Activated gamma-delta T cell treated with Interleukin-2 at 50 U/mL for 16 hours (primary cell): ENCODE measurements around the gene UBE2L3.
A peak's percentile ranks its signal among the peaks of the same experiment; 100 is the strongest.
"Not testable (repeated sequence)": the region's sequence is repeated elsewhere in the genome, so short reads cannot be mapped to it uniquely, and the experiment has no call there.

ENCODE experiments used
- DNase-seq: peaks from one replicate; pipeline ENCODE4 v3.0.0-alpha.2; 2020

Gene UBE2L3

DNA sequence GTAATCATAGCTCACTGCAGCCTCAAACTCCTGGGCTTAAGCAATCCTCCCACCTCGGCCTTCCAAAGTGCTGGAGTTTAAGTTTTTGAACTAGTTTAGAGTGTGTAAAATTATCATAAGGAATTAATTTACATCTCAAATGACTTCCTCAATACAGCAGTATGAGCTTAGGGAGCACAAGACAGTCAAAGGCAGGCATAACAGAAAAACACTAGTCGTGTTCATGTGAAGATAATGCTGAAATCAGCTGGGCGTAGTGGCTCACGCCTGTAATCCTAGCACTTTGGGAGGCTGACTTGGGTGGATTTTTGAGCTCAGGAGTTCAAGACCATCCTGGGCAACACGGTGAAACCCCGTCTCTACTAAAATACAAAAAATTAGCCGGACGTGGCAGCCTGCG is 36.5 kb downstream of the UBE2L3 start:
- DNase-seq, result no peak

DNA sequence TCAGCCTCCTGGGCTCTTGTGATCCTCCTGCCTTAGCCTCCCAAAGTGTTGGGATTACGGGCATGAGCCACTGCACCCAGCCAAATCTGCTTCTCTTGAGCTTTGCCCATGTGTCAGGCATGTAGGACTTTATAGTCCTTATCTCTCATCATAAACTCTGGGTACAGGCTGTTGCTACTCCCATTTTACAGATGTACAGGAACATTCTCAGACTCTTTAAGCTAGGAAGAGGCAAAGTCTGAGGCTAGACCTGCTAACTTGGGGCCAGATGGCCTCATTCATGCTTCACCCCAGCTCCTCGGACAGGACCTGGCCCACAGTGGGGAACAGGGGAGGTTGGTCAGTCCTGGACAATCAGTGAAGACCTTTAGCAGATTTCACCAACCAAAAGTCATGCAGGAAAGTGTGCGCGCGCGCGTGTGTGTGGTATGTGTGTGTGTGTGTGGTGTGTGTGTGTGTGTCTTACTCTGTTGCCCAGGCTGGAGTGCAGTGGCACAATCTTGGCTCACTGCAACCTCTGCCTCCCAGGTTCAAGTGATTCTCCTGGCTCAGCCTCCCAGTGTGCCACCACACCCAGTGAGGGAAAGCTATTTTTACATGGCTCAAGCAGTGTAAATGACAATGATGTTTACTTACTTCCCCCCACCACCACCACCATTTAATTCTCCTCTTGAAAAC is 38.5 kb downstream of the UBE2L3 start:
- no peak for DNase-seq

DNA sequence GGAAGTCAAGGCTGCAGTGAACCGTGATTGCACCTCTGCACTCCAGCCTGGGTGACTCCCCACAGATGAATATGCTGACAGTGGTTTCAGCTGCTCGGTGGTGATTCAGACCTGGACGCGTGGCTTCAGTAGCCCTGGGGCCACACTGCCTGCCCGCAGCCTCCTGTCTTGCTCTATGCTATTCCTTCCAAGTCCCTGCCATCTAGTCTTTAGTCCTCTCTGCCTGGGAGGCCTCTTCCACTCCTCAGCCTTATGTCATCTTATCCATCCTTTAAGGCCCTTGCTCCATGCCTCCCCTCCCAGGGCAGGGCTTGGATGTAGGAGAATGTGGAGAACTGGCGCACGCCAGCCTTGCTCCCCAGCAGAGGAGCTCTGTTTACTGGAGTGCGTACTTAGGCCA is 39.3 kb downstream of the UBE2L3 start:
- no peak for DNase-seq

DNA sequence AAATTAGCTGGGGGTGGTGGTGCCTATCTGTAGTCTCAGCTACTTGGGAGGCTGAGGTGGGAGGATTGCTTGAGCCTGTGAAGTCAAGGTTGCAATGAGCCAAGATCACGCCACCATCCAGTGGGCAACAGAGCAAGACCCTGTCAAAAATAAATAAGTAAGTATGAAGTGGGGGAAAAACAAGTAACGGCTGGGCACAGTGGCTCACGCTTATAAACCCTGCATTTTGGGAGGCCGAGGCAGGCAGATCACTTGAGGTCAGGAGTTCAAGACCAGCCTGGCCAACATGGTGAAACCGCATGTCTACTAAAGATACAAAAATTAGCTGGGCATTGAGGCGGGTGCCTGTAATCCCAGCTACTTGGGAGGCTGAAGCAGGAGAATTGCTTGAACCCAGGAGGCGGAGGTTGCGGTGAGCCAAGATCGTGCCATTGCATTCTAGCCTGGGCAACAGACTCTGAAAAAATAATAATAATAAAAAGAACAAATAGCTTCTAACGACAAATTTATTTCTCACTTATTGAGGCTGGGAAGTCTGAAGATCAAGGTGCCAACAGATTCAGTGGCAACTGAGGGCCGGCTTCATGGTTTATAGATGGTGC is 42.1 kb downstream of the UBE2L3 start:
- DNase-seq, result not testable (repeated sequence)

DNA sequence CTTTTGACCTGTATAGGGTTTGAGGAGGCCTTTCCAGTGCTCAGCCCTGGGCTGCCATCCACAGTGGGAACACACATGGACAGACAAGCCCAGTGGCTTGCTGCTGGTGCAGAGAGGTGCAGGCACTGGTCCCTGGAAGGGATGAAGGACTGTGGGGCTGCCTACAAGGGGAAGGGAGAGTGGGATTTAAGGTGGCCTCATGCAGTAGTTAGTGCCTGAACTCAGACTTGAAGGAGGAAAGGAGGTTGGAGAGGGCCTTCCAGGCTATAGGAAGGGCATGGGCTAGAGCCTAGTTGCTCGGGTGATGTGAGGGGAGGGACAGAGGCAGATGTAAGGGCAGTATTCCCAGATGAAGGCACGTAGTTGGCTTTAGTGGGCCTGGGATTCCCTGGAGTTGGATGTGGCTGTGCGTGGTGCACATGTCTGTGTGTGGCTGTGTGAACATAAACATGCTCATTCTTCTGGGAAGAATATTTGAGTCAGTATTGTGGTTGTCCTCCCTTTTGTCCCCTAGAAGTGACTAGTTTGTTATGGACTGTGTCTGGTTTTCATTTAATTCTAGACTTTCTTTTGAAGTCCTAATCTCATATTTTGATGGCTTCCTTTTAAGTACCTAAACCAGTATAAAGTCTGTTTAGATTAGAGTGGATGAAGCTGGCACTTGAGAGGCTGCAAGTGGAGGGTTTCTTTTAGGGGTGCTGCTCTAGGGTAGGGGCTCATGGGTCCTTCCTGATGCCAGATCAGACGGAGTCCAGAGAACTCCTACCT is 43.9 kb downstream of the UBE2L3 start:
- DNase-seq, result no peak

DNA sequence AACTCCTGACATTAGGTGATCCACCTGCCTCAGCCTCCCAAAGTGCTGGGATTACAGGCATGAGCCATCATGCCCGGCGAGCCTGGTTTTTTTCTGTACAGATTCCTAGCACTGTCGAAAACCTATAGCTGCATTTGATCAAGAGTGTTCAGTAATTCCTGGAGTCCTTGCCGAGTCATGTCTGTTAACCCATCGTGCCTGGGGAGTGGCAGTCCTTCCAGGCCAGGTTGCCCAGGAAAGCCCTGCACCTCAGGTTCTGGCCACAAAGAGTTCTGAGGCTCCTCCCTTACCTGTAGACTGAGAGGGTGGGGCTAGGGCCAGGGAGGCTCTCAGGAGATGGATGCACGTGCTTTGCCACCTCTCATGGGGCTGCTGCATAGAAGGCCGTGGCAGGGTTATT is 45.3 kb downstream of the UBE2L3 start:
- no peak for DNase-seq

DNA sequence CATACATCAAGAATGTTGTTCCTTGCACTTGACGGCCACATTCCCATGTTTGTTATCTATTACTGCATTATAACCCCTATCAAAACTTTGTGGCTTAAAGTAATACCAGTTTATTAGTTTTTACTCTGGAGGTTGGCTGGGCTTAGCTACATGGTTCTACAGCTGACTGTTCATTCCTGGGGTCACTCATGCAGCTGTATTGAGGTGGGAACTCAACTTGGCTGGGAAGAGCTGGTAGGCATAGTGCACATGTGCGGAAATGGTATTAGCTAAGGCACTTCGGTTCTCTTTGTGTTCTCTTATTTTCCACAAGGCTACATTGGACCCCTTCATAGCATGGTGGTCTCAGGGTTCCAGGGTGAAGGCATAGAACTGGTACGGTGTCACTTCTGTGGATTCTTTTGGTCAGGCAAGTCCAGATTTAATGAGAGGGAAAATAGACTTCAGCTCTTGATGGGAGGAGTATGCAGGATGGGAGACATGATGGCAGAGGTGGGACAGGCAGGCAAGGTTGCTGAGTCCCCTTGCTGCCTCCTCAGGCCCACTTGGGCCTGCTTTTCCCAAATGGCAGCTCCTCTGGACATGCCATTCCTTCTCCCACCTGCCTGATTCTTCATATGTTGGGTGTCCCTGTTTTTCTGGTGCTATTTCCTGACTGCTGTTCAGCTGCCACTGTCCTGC is 46.2 kb downstream of the UBE2L3 start:
- no peak for DNase-seq

DNA sequence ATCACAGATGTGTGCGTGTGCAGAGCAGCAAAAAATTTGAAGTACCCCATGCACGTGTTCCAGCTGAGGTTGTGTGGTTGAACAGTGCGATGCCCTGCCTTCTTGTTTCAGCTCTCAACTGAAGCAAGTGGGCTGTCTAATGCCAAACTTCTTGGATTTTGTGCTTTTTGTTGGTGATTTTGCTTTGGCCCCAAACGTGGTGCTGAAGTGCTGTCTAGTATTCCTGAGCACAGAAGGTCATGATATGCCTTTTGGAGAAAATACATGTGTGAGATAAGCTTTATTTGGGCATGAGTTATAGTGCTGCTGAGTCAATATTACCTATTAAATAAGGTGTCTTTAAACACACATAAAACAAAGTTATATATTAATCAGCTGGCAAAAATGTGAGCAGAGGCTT is 48.2 kb downstream of the UBE2L3 start:
- no peak for DNase-seq

DNA sequence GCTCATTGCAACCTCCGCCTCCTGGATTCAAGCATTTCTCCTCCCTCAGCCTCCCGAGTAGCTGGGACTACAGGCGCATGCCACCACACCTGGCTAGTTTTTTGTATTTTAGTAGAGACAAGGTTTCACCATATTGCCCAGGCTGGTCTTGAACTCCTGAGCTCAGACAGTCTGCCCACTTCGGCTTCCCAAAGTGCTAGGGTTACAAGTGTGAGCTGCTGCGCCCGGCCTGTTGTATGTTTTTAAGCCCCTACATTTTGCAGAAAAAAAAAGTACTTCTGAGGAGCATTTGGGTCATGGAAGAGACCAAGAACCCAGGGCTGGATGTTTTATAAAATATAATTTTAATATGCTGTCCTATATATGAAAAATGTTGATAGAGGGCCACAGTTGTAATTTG is 49.8 kb downstream of the UBE2L3 start:
- not testable (repeated sequence) for DNase-seq

DNA sequence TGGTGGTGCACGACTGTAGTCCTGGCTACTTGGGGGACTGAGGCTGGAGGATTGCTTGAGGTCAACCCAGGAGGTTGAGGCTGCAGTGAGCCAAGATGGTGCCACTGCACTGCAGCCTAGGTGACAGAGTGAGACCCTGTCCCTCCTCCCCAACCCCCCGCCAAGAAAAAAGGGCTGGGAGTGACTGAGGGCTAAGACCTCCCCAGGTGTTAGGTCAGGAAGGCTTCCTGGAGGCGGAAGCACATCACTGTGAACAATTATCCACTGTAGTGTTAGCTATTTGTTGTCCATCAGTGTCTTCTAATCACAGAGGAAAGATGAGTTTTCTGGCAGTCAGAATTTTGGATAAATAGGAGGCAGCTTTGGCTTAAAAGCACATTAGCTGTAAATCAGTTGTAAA is 53.5 kb downstream of the UBE2L3 start:
- DNase-seq, result no peak

DNA sequence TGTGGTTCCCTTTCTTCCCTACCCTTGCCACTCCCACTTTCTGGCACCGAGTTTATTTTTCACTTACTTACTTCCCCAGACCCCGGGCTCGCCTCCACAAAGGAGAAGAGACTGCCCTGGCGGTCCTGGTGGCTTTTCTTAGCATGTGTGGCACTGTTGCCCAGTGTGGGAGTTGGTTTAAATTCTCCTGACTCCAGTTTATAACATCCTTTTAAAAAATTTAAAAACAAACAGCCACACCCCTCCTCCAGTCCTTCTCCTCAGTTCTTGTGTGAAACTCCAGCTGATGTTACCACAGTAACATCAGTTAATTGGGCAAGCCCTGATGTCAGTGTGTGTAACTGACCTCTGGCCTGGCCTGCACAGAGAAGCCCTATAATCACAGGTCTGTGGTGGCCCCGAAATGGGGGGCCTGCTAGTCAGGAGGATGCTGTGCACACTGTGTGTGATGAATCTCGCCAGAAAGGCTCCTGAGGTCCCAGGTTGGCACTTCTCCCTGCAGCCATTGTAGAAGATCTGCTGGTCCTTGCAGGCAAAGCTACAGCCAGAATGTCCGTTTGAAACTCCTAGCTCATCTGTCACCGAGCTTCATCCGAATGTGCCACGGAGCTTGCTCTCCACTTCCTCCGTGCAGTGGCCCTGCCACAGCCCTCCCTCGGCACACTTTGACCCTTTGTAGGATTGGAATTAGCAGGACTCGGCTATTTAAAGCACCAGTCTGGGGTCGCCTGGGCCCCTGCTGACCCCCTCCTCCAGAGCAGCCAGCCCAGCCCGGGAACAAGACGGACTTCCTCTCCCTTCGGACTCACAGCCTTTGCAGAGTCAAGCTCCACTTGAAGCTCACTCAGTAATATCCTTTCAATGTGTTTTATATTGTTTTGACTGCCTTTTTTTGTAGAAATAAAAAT is 54.8 kb downstream of the UBE2L3 start:
- DNase-seq, result no peak

DNA sequence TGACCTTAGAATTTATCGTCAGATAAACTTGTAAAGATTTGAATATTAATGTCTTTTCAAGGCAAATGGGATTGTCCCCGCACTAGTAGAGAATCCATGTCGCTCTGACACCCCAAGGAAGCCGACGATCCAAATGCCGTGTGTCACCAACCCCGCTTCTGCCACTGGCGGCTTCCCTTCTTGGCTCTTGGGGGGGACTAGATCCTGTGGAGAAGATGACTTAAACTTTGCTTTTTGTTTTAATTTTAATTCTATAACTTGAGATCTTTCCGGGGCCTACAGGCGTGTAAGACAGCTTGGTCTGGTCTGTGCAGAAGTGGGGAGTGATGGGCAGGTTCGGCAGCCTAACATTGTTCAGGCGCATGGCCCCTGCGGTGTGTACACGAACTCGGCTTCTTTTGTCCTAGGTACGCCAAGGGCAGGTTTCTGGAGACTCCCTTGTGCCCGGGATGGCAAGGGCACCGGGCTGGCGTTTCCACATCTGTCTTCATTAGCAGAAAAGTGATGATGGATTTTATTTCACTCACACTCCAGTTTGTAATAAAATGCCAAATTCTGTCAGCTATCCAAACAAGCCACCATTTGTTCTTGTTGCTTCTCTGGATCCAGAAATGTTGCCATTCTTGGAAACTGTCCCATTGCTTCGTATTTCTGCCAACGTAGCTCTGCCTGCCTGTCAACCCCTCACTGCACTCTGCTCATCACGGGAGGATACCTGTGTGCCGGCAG is 55.6 kb downstream of the UBE2L3 start:
- no peak for DNase-seq

DNA sequence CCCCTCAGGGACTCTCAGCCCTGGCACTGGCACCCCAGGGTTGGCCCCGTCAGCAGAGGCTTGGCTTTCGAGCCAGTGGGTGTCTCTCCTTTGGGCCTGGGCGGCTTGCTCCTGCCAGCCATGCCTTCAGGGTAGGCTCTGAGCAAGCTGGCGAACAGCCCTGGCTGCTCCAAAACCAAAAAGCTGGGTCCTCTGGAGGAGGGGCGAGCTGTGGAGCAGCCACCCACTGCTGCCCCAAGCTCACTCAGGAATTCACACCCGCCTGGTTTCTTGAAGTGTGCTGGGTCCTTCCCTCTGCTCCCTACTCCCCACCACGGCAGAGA is 56.1 kb downstream of the UBE2L3 start:
- no peak for DNase-seq

DNA sequence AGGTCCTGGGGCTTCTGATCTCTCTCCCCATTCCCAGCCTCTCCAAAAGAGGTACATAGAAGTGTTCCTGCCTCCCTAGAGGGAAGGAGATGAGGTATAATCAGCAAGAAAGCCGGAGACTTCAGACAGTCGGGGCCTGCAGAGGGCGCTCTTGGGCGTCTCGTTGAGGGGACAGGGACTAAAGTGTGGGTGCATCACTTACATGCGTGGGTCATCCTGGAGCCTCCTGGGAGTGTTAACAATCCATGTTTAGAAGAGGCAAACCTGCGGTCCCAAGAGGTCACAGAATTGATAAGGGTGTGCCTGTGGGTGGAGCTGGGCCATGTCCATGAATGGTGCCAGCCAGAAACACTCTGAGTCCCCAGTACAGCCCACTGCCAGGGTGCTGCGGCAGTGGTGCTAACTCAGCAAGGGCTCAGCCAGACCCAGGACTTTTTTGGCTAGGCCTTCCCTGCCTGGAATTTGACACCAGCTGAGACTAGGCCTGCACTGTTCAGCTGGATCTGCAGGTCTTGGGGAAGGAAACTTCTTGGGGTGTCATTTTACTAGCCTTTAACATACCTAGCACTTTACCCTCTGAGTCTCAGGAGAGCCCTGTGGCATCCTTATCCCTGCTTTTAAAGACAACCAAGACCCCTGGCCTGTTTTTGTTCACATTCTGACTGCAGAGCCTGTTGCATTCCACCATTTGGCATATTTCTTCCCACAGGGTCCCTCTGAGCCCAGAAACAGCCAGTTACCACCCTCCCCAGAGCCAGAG is 56.8 kb downstream of the UBE2L3 start:
- DNase-seq, result peak; percentile 33

DNA sequence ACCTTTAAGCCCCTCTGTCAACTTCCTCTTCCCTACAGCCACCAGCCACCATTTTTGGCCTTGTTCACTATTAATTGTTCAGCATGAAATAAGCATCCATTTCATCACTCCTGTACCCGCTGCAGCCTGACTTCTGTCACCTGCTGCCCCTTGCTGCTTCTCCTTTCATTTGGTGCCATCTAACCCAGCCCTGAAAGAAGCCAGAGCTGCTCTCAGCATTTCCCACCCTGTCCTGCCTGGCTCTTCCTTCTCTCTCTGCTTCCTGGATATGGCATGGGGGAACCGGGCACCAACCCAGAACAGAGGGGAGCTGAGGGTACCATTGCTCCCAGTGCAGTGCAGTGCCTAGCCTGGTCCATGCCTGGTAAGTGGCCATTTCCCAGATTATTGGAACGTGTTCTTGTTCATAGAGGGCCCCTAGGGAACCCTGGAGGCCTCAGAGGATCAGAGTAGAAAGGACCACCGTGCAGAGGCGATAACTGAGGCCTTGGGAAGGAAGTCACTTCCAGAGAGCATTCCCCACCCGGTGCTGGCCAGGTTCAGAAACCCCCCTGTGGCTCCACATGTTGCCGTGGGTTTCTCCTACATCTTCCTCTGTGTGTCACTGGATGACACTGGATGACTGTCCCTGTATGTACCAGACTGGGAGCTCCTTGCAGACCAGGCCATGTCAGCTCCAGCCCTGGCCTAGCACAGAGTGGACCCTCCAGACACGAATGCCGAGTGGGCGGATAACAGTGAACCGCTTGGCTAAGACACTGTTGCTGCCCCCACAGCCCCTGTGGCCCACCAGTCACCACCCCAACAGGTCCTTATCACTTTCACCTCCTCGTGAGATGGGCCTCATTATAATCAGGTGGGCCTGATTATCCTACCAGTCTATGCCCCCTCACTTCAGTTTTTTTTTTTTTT is 57.6 kb downstream of the UBE2L3 start:
- DNase-seq, result no peak

DNA sequence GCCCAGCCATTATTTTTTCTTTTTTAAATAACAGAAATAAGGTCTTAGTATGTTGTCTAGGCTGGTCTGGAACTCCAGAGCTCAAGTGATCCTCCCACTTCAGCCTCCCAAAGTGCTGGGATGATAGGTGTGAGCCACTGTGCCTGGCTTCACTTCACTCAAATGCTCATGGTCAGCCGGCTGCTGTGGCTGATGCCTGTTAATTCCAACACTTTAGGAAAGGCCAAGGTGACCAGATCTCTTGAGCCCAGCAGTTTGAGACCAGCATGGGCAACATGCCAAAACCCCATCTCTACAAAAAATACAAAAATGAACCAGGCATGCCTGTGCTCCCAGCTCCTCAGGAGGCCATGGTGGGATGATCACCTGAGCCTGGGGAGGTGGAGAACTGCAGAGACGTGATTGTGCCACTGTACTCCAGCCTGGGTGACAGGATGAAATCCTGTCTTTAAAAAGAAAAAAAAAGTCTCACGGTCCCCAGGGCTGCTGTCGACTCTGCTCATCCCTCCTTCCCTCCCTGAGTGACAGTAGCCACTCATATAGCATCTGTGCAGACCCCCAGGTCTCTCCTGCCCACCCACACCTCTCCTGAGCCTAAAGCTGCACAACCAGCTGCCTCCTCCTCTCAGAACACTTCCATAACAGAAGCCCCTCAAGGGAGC is 58.7 kb downstream of the UBE2L3 start:
- no peak for DNase-seq

DNA sequence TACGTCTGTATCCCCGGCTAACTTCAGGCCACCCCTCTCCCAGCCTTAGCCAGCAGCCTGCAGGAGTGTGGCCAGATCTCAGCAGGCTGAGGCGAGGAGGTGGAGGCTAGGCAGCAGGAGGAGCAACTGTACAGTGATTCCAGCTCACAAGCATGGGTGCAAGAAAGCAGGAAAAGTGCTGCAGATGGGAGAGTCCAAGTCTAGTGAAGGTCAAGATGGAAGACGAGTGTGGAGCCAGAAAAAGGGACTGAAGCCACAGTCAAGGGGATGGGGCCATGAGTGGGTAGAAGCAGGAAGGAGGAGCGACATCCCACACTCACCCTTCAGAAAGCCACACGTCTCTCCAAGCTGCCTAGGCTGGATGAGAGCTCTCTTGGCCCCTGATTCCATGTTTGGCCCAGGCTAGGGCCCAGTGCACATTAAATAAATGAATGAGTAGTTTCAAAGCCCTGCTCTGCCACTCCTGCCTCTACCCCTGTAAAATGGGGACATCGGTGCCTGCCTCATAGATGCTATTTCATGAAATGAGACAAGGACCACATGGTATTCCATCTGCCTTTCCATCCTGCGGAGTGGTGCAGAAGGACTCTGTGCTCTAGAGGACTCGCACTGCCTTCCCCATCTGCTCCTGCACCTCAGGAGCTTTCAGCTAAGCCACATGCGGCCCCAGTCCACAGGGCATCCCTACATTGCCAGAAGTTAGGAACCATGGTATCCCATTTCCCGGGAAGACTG is 59.4 kb downstream of the UBE2L3 start:
- no peak for DNase-seq

DNA sequence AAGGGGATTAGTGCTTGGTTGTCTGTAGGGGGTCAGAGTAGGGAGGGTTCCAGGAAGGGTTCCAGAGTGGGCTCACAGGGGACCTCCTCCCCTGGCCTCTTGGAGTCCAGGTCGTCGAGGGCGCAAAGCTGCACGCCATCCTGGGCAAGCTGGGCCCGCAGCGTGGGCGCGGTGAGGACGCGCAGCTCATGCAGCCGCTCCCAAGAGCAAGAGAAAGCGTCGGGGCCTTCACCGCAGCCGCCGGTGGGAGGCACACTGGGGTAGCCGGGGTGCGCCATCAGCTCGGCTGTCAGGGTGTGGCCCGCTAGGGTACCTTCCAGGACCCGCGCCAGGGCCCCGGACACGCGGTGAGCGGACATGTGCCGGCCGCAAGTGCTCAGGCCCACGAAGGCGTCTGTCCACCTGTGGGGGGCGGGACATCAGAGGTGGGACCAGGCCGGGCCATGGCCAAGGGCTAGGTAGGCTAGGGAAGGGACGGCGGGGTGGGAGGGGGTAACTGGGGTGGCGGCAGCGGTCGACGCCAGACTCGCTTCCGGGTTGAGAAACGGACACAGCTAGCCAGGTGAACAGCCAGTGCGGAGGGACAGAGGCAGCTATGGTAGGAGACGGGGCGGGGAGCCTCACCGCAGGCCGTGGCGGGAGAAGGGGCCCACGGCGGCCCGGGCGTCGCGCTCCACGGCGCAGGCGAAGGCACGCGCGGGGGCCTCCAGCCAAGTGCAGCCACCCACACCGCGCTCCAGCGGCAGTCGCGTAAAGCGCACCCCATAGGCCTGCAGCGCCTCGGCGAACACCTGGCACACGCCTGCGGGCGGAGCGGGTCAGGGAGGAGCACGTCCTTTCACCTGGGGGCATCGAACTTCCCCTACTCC is 61.1 kb downstream of the UBE2L3 start:
- DNase-seq, result no peak
